ENCODE measurements around the gene DLD.

The DLD gene

DNA sequence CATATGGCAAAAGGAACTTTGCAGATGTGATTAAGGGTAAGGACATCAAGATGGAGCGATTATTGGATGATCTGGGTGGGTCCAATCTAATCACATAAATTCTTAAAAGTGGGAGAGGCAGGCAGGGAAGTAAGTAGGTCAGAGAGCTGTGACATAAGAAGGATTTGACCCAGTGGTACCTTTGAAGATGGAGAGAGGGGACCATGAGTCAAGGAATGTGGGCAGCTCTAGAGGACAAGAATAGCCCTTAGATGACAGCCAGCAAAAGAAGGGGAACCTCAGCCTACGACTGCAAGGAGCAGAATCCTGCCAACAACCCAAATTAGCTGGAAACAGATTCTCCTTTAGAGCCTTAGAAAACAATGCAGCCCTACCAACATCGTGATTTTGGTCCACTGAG lies 77.5 kb downstream of the DLD start:
- TF ChIP-seq CTCF (IDR thresholded peaks at IDR 0.05; ENCODE audit: insufficient read depth, low read depth, low read length, missing control alignments) = no peak
- no peak overlapping the region for H3K4me3 ChIP-seq (ENCODE audit: low read depth, low read length)
- no peak for DNase-seq (ENCODE audit: low read depth)

GRCh38 chr7:107969856-107970255 lies 78.9 kb downstream of the DLD start:
- DNase-seq (ENCODE audit: low read depth) = no peak
- H3K4me3 ChIP-seq (ENCODE audit: low read depth, low read length) = no peak overlapping the region
- TF ChIP-seq CTCF (IDR thresholded peaks at IDR 0.05; ENCODE audit: insufficient read depth, low read depth, low read length, missing control alignments) = no peak

Measured in GM12865 (cell line).